ENCODE measurements around the gene TRIM8. TPM values are rescaled to one million over a fixed set of nuclear protein-coding genes. Genes with fewer than 3 reads are reported as not detected.

The TRIM8 gene
- total and polyA plus RNA-seq, 9 of the 15 experiments (the other 6 are each of a cell fraction or from before 2014, with no cell fraction given) = 1.7 to 26.0 (median 9.1) TPM

GRCh38 chr10:102639537-102639936 lies 4.7 kb upstream of the TRIM8 start (continued):
- TF ChIP-seq, protein P1, sequence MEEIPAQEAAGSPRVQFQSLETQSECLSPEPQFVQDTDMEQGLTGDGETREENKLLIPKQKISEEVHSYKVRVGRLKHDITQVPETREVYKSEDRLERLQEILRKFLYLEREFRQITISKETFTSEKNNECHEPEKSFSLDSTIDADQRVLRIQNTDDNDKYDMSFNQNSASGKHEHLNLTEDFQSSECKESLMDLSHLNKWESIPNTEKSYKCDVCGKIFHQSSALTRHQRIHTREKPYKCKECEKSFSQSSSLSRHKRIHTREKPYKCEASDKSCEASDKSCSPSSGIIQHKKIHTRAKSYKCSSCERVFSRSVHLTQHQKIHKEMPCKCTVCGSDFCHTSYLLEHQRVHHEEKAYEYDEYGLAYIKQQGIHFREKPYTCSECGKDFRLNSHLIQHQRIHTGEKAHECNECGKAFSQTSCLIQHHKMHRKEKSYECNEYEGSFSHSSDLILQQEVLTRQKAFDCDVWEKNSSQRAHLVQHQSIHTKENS (CRISPR knock-in tag; IDR thresholded peaks at IDR 0.05) = no peak
- TF ChIP-seq TEAD4 (IDR thresholded peaks at IDR 0.05; ENCODE audit: low read length) (0 out of 2 replicates have a peak, but pooled peaks have one; percentile 15), TEAD4 (CRISPR knock-in tag; IDR thresholded peaks at IDR 0.05; ENCODE audit: borderline replicate concordance) (no peak), PHF20 (IDR thresholded peaks at IDR 0.05; ENCODE audit: partially characterized antibody) (no peak), NCOA4 (IDR thresholded peaks at IDR 0.05; ENCODE audit: partially characterized antibody) (no peak), NR2C2 (CRISPR knock-in tag; IDR thresholded peaks at IDR 0.05) (no peak), NR2C2 (tag; IDR thresholded peaks at IDR 0.05) (no peak)

- WGBS (ENCODE audit: insufficient coverage, low coverage, missing lambda C conversion rate) = 5% methylated on average over 7 of the region's 7 CpGs
- Histone ChIP-seq H3K4me1 (replicated peaks in 1 of 2; ENCODE audit: control insufficient read depth in 2 of 2, insufficient read depth in 2 of 2, low read length in 2 of 2) (peaks cover 2 to 38% of the 10 kb centered on the region in 2 experiments; a peak in 4 of 5 replicates), H3K27me3 (ENCODE audit: control insufficient read depth in 2 of 2, insufficient read depth in 2 of 2, low read length in 2 of 2) (no peaks in the 10 kb centered on the region), H3K4me3 (peak overlapping the region; percentile 78), H3K9me3 (replicated peaks; ENCODE audit: control insufficient read depth, insufficient read depth, low read depth, low read length) (no peaks in the 10 kb centered on the region), H3K9ac (ENCODE audit: insufficient read depth in 1 of 2, low read depth in 2 of 2, low read length in 2 of 2) (peak overlapping the region in 1 of 2 experiments; percentile 72; a peak in 2 of 4 replicates), H3K27ac (ENCODE audit: extremely low read depth, low read depth, low read length) (peak overlapping the region; percentile 79; the same call in 2 of the 3 replicates), H3K36me3 (ENCODE audit: control insufficient read depth, insufficient read depth, low read length) (no peaks in the 10 kb centered on the region), H4K20me1 (replicated peaks; ENCODE audit: control insufficient read depth, insufficient read depth, low read length) (no peaks in the 10 kb centered on the region), H2AFZ (ENCODE audit: low read depth, low read length) (peak overlapping the region; percentile 93), H3K4me2 (ENCODE audit: insufficient read depth, low read length) (peak overlapping the region; percentile 91), H3K79me2 (ENCODE audit: control insufficient read depth, insufficient read depth, low read length) (peaks cover 35% of the 10 kb centered on the region), H3K9me1 (ENCODE audit: control insufficient read depth, insufficient read depth, low read length) (no peaks in the 10 kb centered on the region)
- FAIRE-seq (no peak), ATAC-seq (no peak), DNase-seq (ENCODE audit: extremely low read depth in 1 of 4, low spot score in 3 of 4) (peak in 1 of 4 experiments; percentile 43)
- POLR2A ChIA-PET = interaction anchor here (0.9 to 1.2 kb wide), 3 partner anchors 12 to 215 kb away, joined by 3 to 5 read pairs (median 3); no protein-coding TSS in a partner anchor
- intact Hi-C loops (cut with micrococcal nuclease) = loop anchor here (5.0 kb wide), 1 partner anchor 34 kb away; no protein-coding TSS in a partner anchor
- in situ Hi-C loops (cut with MboI) = no loop called here
- TSS peak; percentile 62 for BruUV-seq (replicated peaks)
- CTCF ChIA-PET (ENCODE audit: low intra/inter-chr PET ratio) = no interaction called here
- TF ChIP-seq ZNF318 (IDR thresholded peaks at IDR 0.05; ENCODE audit: borderline replicate concordance in 1 of 2, low read depth in 1 of 2) = 0 out of 4 replicates have a peak, but pooled peaks of 1 of the 2 experiments have one; percentile 10
- no peak for TF ChIP-seq ZSCAN32 (CRISPR knock-in tag; IDR thresholded peaks at IDR 0.05)
- no peak for TF ChIP-seq RCOR1 (IDR thresholded peaks at IDR 0.05; ENCODE audit: borderline replicate concordance in 1 of 2, low read depth in 2 of 2, low read length in 2 of 2)
Measured at GRCh38 chr10:102641402-102641801, 2.9 kb upstream of the TRIM8 start.
